ENCODE data around the gene C3orf52. TPM values are rescaled to one million over a fixed set of nuclear protein-coding genes. Genes with fewer than 3 reads are reported as not detected.

C3orf52 gene
- total RNA-seq, 2 experiments from 2014 or later: 2.0 to 3.3 TPM

DNA sequence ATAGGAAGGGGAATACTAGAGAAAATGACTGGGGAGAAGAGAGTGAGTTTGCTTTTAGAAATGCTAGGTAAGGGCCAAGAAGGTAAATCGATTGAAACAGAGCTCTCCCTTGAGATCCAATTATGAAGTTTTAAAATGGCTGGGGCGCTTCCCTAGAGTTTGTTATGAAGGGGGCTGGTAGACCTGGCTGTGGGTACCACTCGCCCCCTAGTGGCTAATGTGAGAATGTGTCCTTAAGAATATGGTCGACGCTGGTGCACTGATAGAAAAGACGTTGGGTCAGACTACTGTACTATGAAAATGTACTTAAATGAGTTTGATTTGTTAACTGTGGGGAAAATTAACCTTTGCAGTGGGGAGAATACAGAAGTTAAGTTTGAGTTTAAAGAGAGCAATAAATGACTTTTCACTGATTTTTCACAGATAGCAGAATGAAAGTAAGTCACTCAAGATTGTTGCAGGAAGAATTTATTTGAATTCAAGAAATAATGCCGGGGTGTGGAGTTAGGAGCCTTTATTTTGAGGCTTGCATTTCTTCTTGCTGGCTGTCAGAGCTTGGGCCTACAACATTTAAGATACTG lies 42.5 kb upstream of the C3orf52 start:
- Mint-ChIP-seq H3K4me1 (ENCODE audit: low read depth) (peaks cover 2% of the 10 kb centered on the region), H3K27ac (no peak overlapping the region), H3K9me3 (no peaks in the 10 kb centered on the region), H3K4me3 (no peak overlapping the region), H3K36me3 (ENCODE audit: low read depth) (no peaks in the 10 kb centered on the region), H3K27me3 (no peaks in the 10 kb centered on the region)
- TF ChIP-seq CTCF (IDR thresholded peaks at IDR 0.05): peak; percentile 89
- CTCF ChIA-PET: interaction anchor here (0.6 to 6.6 kb wide), 49 partner anchors 9 to 425 kb away, joined by 3 to 98 read pairs (median 5); partner anchors contain the start of genes ABHD10, SLC9C1 and TMPRSS7
- POLR2A ChIA-PET: no interaction called here
- DNase-seq: peak; percentile 70
- ATAC-seq: peak; percentile 99
- intact Hi-C loops (cut with micrococcal nuclease): loop anchor here (5.0 kb wide), 2 partner anchors 56 to 326 kb away; no protein-coding TSS in a partner anchor

GRCh38 chr3:112046599-112046998 lies 39.6 kb upstream of the C3orf52 start:
- CTCF ChIA-PET: interaction anchor here (1.2 to 6.6 kb wide), 2 partner anchors 33 to 57 kb away, joined by 5 to 98 read pairs; no protein-coding TSS in a partner anchor
- TF ChIP-seq CTCF (IDR thresholded peaks at IDR 0.05): no peak
- no peaks in the 10 kb centered on the region for H3K27me3 Mint-ChIP-seq
- POLR2A ChIA-PET: no interaction called here
- ATAC-seq (no peak), DNase-seq (no peak)
- peaks cover 2% of the 10 kb centered on the region for H3K4me1 Mint-ChIP-seq (ENCODE audit: low read depth)
- no peak overlapping the region for H3K4me3 Mint-ChIP-seq
- no peaks in the 10 kb centered on the region for H3K36me3 Mint-ChIP-seq (ENCODE audit: low read depth)
- H3K27ac Mint-ChIP-seq: no peak overlapping the region
- no peaks in the 10 kb centered on the region for H3K9me3 Mint-ChIP-seq
- intact Hi-C loops (cut with micrococcal nuclease): no loop called here

GRCh38 chr3:112047264-112047663 lies 38.9 kb upstream of the C3orf52 start:
- ATAC-seq (no peak), DNase-seq (no peak)
- Mint-ChIP-seq H3K36me3 (ENCODE audit: low read depth) (no peaks in the 10 kb centered on the region), H3K4me3 (no peak overlapping the region), H3K9me3 (no peaks in the 10 kb centered on the region), H3K27ac (no peak overlapping the region), H3K27me3 (peaks cover 2% of the 10 kb centered on the region), H3K4me1 (ENCODE audit: low read depth) (peaks cover 2% of the 10 kb centered on the region)
- ChIA-PET CTCF (interaction anchor here (6.6 kb wide), 1 partner anchor 58 kb away, joined by 98 read pairs; no protein-coding TSS in a partner anchor), POLR2A (no interaction called here)
- no peak for TF ChIP-seq CTCF (IDR thresholded peaks at IDR 0.05)
- intact Hi-C loops (cut with micrococcal nuclease): no loop called here

DNA sequence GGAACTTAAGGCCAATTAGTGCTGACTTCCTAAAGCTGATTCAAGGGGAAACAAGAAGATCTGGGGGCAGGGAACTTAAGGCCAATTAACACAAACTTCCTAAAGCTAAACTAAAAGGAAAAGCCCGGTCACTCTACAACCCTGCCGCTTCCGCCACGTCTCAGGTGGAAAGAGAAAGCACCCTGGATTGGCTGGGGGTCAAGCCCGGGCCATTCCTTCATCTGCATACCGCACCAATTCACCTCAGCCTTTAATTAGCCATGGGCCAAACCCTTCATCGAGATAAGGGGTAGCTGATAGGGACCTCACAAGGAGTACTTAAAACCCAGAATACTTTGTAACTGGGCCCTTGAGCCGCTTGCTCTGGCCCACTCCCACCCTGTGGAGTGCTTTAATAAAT lies 37.3 kb upstream of the C3orf52 start:
- Mint-ChIP-seq H3K4me3 (no peak overlapping the region), H3K9me3 (no peaks in the 10 kb centered on the region), H3K4me1 (ENCODE audit: low read depth) (peaks cover 2% of the 10 kb centered on the region), H3K27me3 (peaks cover 2% of the 10 kb centered on the region), H3K27ac (no peak overlapping the region), H3K36me3 (ENCODE audit: low read depth) (no peaks in the 10 kb centered on the region)
- intact Hi-C loops (cut with micrococcal nuclease): no loop called here
- ATAC-seq: no peak
- no peak for DNase-seq
- TF ChIP-seq CTCF (IDR thresholded peaks at IDR 0.05): no peak
- ChIA-PET POLR2A (no interaction called here), CTCF (no interaction called here)

GRCh38 chr3:112053229-112053628 lies 33.0 kb upstream of the C3orf52 start:
- H3K36me3 Mint-ChIP-seq (ENCODE audit: low read depth): no peaks in the 10 kb centered on the region
- no peak for ATAC-seq
- DNase-seq: no peak
- intact Hi-C loops (cut with micrococcal nuclease): no loop called here
- H3K4me1 Mint-ChIP-seq (ENCODE audit: low read depth): peaks cover 12% of the 10 kb centered on the region
- POLR2A ChIA-PET: no interaction called here
- no peak overlapping the region for H3K4me3 Mint-ChIP-seq
- H3K27ac Mint-ChIP-seq: no peak overlapping the region
- no peak for TF ChIP-seq CTCF (IDR thresholded peaks at IDR 0.05)
- CTCF ChIA-PET: interaction anchor here (0.7 to 2.3 kb wide), 4 partner anchors 8 to 64 kb away, joined by 4 to 13 read pairs (median 6); no protein-coding TSS in a partner anchor
- H3K9me3 Mint-ChIP-seq: no peaks in the 10 kb centered on the region
- peaks cover 6% of the 10 kb centered on the region for H3K27me3 Mint-ChIP-seq
